GM10266 (cell line): ENCODE data around the gene AMH.
"Not testable (repeated sequence)": the region's sequence is repeated elsewhere in the genome, so short reads cannot be mapped to it uniquely, and the experiment has no call there.

Experiments used
- DNase-seq: peaks from one replicate; pipeline ENCODE4 v3.0.0; 2012; ENCODE audit errors: extremely low spot score
- TF ChIP-seq, protein P1 (sequence below): IDR thresholded peaks from 2 replicates; pipeline ENCODE4 v1.5.1; 2012; ENCODE audit warnings: mild to moderate bottlenecking, low read depth; ENCODE audit not compliant: control insufficient read depth, insufficient read depth; ENCODE audit errors: missing control alignments

The AMH gene

DNA sequence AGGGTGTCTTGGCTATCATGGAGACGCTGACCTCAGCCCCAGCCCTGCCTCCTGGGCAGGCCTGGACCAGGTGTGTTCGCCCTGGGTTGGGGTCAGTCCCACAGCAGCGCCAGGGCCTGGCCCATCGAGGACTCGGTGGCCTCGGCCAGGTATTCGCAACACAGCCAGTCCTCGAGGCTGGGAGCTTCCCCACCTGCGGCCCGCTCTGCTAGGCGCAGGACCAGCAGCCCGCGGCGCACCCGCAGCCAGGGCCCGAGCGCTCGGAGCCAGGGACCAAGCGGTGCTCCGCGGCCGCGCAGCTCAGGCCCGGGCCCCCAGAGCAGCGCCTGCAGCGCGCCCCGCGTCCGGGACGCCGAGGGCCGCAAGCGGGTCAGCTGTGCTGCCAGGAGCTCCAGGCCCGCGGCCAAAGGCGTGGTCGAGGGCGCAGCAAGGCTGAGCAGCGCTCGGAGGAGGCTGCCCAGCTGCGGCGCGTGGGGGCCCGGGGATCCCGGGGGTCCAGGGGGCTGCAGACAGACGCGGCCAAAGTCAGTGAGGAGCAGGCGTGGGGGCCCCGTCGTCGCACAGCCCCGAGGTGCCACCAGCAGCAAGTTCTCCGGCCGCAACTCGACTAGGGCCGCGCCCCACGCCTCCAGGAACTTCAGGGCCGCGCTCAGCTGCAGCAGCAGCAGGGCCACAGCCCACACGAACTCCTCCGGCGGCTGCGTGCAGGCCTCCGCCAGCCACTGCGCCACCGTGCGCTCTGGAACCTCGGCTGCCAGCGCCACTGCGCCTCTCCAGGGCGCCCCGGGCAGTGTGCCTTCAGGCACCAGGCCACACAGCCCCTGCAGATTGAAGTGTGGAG is 26.7 kb downstream of the AMH start:
- DNase-seq: no peak
- TF ChIP-seq, protein P1, sequence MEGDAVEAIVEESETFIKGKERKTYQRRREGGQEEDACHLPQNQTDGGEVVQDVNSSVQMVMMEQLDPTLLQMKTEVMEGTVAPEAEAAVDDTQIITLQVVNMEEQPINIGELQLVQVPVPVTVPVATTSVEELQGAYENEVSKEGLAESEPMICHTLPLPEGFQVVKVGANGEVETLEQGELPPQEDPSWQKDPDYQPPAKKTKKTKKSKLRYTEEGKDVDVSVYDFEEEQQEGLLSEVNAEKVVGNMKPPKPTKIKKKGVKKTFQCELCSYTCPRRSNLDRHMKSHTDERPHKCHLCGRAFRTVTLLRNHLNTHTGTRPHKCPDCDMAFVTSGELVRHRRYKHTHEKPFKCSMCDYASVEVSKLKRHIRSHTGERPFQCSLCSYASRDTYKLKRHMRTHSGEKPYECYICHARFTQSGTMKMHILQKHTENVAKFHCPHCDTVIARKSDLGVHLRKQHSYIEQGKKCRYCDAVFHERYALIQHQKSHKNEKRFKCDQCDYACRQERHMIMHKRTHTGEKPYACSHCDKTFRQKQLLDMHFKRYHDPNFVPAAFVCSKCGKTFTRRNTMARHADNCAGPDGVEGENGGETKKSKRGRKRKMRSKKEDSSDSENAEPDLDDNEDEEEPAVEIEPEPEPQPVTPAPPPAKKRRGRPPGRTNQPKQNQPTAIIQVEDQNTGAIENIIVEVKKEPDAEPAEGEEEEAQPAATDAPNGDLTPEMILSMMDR: no peak

DNA sequence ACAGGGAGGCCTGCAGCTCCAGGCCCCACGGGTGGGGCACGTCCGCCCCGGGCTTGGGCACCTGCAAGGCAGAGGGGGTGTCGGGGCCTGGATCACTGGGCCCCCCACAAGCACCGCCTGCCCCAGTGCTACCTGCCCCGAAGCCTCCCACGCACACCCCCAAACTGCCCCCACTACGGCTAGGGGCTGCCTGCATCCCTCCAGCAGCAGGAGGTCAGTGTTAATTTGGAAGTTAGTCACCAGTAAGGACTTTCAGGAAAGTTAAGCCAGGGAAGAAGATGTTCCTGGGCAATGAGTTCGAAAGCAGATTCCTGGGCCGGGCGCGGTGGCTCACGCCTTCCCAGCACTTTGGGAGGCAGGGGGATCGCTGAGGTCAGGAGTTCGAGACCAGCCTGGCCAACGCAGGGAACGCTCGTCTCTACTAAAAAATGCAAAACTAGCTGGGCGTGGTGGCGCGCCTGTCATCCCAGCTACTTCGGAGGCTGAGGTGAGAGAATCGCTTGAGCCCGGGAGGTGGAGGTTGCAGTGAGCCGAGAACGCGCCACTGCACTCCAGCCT is 27.4 kb downstream of the AMH start:
- no peak for DNase-seq
- TF ChIP-seq, protein P1: no peak

DNA sequence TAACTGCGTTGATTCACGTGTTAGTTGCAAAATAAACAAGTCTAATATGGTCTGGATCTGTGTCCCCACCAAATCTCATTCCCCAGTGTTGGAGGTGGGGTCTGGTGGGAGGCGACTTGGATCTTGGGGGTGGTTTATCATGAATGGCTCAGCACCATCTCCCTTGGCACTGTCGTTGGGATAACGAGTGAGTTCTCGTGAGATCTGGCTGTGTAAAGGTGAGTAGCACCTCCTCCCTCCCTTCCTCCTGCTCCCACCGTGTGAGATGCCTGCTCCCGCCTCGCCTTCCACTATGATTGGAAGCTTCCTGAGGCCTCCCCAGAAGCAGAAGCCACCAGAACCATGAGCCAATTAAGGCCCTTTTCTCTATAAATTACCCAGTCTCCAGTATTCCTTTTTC is 28.0 kb downstream of the AMH start:
- DNase-seq: no peak
- TF ChIP-seq, protein P1: no peak

GRCh38 chr19:2278459-2279158 is 29.5 kb downstream of the AMH start:
- TF ChIP-seq, protein P1: no peak
- no peak for DNase-seq

GRCh38 chr19:2280633-2281264 is 31.6 kb downstream of the AMH start:
- DNase-seq: no peak
- TF ChIP-seq, protein P1: no peak

GRCh38 chr19:2281265-2282061 is 32.3 kb downstream of the AMH start:
- DNase-seq: not testable (repeated sequence)
